Measurements from ENCODE around the gene GSE1.

GRCh38 chr16:85628265-85628556 is 15.1 kb downstream of the GSE1 start:
- no peak for TF ChIP-seq EP300 (IDR thresholded peaks at IDR 0.05)
- TF ChIP-seq, protein P1, sequence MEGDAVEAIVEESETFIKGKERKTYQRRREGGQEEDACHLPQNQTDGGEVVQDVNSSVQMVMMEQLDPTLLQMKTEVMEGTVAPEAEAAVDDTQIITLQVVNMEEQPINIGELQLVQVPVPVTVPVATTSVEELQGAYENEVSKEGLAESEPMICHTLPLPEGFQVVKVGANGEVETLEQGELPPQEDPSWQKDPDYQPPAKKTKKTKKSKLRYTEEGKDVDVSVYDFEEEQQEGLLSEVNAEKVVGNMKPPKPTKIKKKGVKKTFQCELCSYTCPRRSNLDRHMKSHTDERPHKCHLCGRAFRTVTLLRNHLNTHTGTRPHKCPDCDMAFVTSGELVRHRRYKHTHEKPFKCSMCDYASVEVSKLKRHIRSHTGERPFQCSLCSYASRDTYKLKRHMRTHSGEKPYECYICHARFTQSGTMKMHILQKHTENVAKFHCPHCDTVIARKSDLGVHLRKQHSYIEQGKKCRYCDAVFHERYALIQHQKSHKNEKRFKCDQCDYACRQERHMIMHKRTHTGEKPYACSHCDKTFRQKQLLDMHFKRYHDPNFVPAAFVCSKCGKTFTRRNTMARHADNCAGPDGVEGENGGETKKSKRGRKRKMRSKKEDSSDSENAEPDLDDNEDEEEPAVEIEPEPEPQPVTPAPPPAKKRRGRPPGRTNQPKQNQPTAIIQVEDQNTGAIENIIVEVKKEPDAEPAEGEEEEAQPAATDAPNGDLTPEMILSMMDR (IDR thresholded peaks at IDR 0.05) = no peak
